Activated CD4-positive, alpha-beta T cell treated with anti-CD3 and anti-CD28 coated beads for 48 hours (primary cell): ENCODE results near the gene RGS3.
A peak's percentile ranks its signal among the peaks of the same experiment; 100 is the strongest.

Source experiments
- DNase-seq: peaks from one replicate; pipeline ENCODE4 v3.0.0-alpha.2; 2020

Gene RGS3

DNA sequence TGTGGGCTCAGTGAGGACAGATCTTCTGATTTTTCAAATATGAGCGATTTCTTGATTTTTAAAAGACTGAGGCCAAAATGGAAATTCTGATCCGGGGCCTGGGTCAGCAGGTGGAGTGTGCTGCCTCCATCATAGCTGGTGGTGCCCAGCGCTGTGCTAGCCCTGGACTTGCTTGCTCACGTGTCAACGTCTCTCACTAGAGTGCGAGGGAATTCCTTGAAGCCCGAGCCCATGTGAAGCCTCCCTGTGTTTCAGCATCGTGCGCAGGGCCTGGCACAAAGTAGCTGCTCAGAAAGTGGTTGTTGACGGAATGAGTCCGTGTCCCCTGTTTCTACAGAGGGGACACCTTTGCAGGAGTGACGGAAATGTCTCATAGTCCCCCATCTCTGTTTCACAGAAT is 50.5 kb downstream of the RGS3 start:
- no peak for DNase-seq

GRCh38 chr9:113514748-113515147 is 51.2 kb downstream of the RGS3 start:
- DNase-seq = no peak

- DNase-seq = no peak
Observed at GRCh38 chr9:113515862-113516261, 52.3 kb downstream of the RGS3 start.

GRCh38 chr9:113516840-113517577 is 53.5 kb downstream of the RGS3 start:
- DNase-seq = peak; percentile 86

DNA sequence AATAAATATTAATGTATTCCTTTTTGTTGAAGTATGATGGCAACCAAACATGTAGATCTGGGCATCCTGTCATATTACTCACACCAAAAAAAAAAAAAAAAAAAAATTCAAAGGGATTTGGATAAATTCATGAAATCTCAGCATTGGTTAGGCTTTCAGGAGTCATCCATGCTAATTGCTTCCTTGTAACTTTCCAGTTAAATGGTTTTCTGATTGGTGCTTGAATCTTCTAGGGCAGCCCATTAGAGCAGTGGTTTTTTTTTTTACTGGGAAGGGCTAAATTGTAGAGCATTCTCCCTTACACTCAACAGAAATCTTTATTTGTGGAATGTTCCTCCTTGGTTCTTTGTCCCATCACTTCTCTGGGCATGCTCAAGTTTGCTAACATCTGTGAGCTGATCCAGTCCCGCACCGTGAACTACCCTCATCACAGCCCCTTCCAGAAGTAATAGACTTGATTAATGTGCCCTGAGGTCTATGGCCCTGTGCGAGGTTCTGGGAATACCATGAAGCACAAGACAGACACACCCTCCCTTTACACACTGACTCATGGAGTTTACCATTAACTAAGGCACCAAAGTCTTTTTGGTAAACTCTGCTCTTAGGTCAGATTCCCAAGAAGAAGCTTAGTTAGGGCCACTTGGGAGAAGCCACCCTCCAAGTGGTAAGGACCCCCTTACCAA is 56.0 kb downstream of the RGS3 start:
- DNase-seq = no peak

DNA sequence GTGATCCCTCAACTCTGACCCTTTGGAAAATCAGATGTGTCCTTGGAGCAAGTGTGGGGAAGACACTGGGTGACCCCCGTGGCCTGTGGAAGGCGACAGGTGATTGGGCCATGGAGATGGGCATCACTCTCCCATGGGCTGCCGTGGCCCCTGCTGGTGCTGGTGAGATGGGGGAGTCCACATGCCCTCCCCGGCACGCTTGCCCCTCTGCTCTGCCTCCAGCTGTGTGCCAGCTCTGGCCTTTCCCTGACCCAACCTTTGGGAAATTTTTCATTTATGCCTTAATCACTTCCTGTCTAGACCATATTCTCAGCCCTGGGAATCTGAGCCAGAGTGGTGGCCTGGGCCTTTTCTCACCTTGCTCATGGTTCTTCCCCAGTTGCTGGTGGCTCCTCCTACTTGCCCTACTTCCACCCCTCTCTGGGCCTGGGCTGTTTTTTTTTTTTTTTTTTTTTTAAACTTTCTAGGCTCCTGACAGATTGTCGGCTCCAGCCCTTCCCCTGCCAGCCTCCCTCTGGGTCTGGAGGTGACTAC is 56.6 kb downstream of the RGS3 start:
- DNase-seq = peak; percentile 55

GRCh38 chr9:113521693-113522255 is 58.2 kb downstream of the RGS3 start:
- no peak for DNase-seq

DNA sequence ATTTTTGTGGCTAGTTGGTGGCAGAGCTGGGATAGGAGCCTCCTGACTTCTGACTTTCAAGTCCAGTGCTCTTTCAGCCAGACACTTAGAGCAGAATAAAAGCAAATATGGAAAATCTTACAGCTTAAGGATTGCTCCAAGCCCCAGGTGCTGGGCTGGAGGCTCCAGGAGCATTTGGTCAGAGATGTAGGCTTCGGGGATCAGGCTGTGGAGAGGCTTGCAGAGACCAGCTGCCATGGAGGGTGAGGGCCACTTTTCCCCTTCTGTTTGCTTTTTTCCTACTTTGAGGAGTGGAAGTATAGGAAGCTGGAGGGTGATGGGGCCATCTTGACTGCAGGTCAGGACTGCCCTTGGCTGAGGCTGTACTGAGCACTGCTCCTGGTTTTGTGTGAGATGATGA is 58.9 kb downstream of the RGS3 start:
- DNase-seq = no peak

- no peak for DNase-seq
Observed at GRCh38 chr9:113522858-113523257, 59.3 kb downstream of the RGS3 start.

DNA sequence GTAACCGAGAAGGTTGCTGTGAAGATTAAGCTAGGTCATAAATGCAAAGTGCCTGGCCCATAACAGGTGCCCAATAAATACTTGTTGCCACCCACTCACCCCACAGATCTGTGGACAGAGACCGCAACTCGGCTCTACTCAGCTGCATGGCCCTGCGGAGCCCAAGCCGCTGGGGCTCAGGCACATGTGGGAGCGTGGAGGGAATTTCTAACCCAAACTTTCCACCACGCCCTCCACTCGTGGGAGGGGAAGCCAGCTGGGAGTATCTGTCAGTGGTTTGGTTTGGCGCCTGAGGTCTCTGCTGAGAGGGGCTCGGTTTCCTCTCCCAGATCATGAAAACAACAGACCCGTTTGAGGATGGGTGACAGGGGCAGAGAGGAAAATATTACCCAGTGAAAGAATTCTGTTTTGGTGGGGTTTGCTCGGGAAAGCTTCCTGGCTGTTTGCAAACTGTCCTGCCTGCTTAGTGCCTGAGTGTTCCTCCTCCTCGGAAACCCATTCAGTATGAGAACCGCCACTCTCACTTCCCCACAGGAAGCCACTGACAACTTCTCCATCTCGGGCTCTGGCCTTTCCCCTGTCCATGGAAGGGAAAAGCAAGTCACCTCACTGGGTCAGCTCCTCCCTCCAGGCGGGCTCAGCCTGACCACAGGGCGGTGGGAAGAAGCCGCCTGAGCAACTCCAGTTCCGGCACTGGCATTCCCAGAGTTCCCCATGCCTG is 60.1 kb downstream of the RGS3 start:
- DNase-seq = peak; percentile 78

DNA sequence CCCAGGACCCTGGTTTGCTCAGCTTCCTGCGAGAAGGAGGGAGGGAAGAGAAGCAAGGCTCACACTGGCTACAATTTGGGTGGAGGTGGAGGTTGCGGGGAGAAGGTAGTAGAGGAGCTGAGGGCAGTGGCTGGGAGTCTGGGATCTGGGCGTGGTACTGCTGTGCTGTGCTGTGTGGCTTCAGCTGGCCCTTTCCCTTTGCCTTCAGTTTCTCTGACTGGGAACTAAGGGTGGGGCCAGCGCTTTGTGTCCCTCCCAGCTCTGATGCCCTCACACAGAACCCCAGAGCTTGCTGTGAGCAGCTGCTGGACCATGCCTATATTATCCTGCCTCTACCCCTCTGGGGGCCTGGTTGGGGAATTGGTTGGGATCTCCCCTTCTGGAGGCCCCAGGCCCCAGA is 60.9 kb downstream of the RGS3 start:
- DNase-seq = no peak

GRCh38 chr9:113525205-113525604 is 61.7 kb downstream of the RGS3 start:
- no peak for DNase-seq

- no peak for DNase-seq
Observed at GRCh38 chr9:113525831-113526230, 62.3 kb downstream of the RGS3 start.

DNA sequence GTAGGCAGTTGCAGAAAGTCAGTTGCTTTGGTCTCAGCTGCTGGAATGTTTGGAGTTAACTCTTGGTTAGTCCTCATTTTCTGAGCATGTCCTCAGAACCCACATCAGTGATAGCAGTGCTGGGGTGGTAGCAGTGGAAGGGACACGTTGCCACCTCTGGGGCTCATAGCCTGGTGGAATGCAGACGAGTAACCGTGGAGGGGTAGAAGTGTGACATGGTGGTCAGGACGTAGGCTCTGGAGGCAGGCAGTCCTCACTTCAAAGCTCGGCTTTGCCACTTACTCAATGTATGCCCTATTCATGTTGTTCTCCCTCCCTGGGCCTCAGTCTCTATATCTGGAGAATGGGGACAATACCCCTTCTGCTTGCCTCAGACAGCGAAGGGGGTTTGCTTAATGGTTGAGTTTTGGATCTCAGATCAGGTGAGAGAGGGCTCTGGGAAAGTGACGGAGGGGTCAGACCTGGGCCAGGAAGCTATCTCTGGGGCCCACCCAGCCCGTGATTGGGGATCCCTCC is 62.8 kb downstream of the RGS3 start:
- no peak for DNase-seq

GRCh38 chr9:113526841-113527240 is 63.3 kb downstream of the RGS3 start:
- DNase-seq = no peak

- DNase-seq = no peak
Observed at GRCh38 chr9:113528088-113528487, 64.6 kb downstream of the RGS3 start.

- DNase-seq = no peak
Observed at GRCh38 chr9:113528811-113529210, 65.3 kb downstream of the RGS3 start.

DNA sequence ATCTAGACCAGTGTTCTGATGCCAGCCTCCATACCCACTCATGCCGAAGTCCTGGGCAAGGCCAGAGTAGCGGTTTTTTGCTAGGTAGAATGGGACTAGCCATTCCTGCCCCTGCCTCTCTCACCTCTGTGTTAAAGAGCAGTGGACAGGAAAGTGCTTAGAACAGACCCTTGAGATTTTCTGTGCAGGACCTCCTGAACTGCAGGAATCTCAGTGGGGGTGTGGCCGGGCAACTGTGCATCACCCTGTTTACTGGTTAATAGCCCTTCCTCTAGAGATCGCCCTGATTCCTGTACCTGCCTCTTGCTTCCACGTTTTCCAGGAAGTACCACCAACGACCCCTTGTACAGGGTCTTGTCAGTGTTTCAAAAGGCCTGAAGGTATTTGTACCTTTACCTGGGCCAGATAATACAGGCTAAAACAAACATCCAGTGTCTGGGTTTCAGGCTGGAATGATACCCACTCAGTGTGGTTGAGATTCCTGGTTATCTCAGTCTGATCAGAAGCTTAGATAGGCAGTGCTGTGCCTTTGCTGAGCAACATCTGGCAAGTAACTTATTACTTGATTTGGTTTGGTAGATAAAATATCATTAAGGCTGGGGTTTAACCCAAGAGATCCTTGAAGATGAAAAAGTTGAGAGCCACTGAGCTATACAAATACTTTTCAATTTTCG is 65.9 kb downstream of the RGS3 start:
- no peak for DNase-seq

- no peak for DNase-seq
Observed at GRCh38 chr9:113530022-113530635, 66.6 kb downstream of the RGS3 start.

- DNase-seq = no peak
Observed at GRCh38 chr9:113530942-113531341, 67.4 kb downstream of the RGS3 start.

- no peak for DNase-seq
Observed at GRCh38 chr9:113531919-113532808, 68.6 kb downstream of the RGS3 start.
